GM12878 (cell line): ENCODE data around the gene TMEM120B. TPM values are rescaled to one million over a fixed set of nuclear protein-coding genes. Genes with fewer than 3 reads are reported as not detected.

Experiments used
- ATAC-seq: fragments of 200-7000 bp; cut with Tn5 transposase; 3 replicates; pipeline ENCODE4 v1.9.1; 2020; ENCODE audit warnings: mild to moderate bottlenecking, moderate library complexity
- BruUV-seq: library from RNA; stranded (reverse); fragments of 400-500 nt; replicated peaks from 2 replicates; lab custom pipeline; 2021; lab: Mats Ljungman, UMichigan
- CTCF ChIA-PET: fragments of 300-600 bp; sonication (Branson Sonifier 250); formaldehyde crosslinking; extraction: SDS; loops from one replicate; lab custom pipeline; 2021; ENCODE audit warnings: inconsistent platforms; lab: Yijun Ruan, JAX
- POLR2A ChIA-PET: fragments of 350-600 bp; formaldehyde crosslinking; extraction: SDS; loops from one replicate; lab custom pipeline; 2021; ENCODE audit warnings: inconsistent platforms; lab: Charles Lee
- RAD21 ChIA-PET: fragments of 300-600 bp; sonication (Branson Sonifier 250); formaldehyde crosslinking; loops from one replicate; lab custom pipeline; 2023; ENCODE audit warnings: antibody characterized with exemption; ENCODE audit not compliant: unreplicated experiment; lab: Charles Lee
- SMC1A ChIA-PET: fragments of 300-600 bp; sonication (Branson Sonifier 250); formaldehyde crosslinking; loops from one replicate; lab custom pipeline; 2023; ENCODE audit not compliant: unreplicated experiment, uncharacterized antibody; lab: Charles Lee
- DNase-seq: peaks from one replicate; pipeline ENCODE4 v3.0.0-alpha.2; 2011; ENCODE audit warnings: low read depth, low spot score
- FAIRE-seq: peaks from 3 replicates; lab custom pipeline; 2011; peaks lifted over from hg19 to GRCh38; lab: Jason Lieb, UNC
- H2AFZ ChIP-seq: 2 replicates; pipeline ENCODE4 v1.6.0; 2011; ENCODE audit warnings: low read depth, low read length, control low read depth; ENCODE audit not compliant: control insufficient read depth
- H3K27ac ChIP-seq: 2 replicates; pipeline ENCODE4 v1.5.1; 2011; ENCODE audit warnings: control low read depth; ENCODE audit not compliant: control insufficient read depth, insufficient read depth
- H3K27me3 ChIP-seq, 2 experiments: replicated peaks in 1 of 2; 2 replicates each; pipeline versions ENCODE4 v1.6.0 to v1.6.1; 2011; ENCODE audit warnings: low read length in 1 of 2; ENCODE audit not compliant: control insufficient read depth in 2 of 2, insufficient read depth in 2 of 2
- H3K36me3 ChIP-seq, 2 experiments: 2 replicates each; pipeline ENCODE4 v1.5.1; 2011; ENCODE audit warnings: low read length in 1 of 2; ENCODE audit not compliant: control insufficient read depth in 2 of 2, insufficient read depth in 2 of 2
- H3K4me1 ChIP-seq: 2 replicates; pipeline ENCODE4 v1.6.1; 2011; ENCODE audit warnings: mild to moderate bottlenecking, low read length, moderate library complexity, mixed read lengths; ENCODE audit not compliant: control insufficient read depth, insufficient read depth
- H3K4me2 ChIP-seq: 2 replicates; pipeline ENCODE4 v1.6.0; 2011; ENCODE audit warnings: control low read depth; ENCODE audit not compliant: control insufficient read depth, insufficient read depth
- H3K4me3 ChIP-seq: fragments of 200-600 bp; sonication (generic); 2 replicates; pipeline ENCODE4 v1.5.1; 2016
- H3K79me2 ChIP-seq: 2 replicates; pipeline ENCODE4 v1.6.0; 2011; ENCODE audit warnings: low read length; ENCODE audit not compliant: control insufficient read depth, insufficient read depth
- H3K9ac ChIP-seq: 2 replicates; pipeline ENCODE4 v1.8.0; 2011; ENCODE audit warnings: low read length, control low read depth, mixed read lengths; ENCODE audit not compliant: control insufficient read depth, insufficient read depth
- H3K9me3 ChIP-seq: replicated peaks from 3 replicates; pipeline ENCODE4 v1.5.1; 2011; ENCODE audit warnings: mild to moderate bottlenecking, low read length; ENCODE audit not compliant: control insufficient read depth, insufficient read depth
- H4K20me1 ChIP-seq: 2 replicates; pipeline ENCODE4 v1.6.0; 2011; ENCODE audit not compliant: control insufficient read depth, insufficient read depth
- BACH1 ChIP-seq: fragments of 450-650 bp; IDR thresholded peaks from 2 replicates; pipeline ENCODE4 v1.6.1; 2017; ENCODE audit warnings: mild to moderate bottlenecking, borderline replicate concordance
- GATAD2B ChIP-seq: fragments of 450-650 bp; conservative IDR thresholded peaks from 2 replicates; pipeline ENCODE4 v1.6.1; 2017; ENCODE audit warnings: low read depth, mild to moderate bottlenecking, moderate library complexity
- IRF4 ChIP-seq: IDR thresholded peaks from 2 replicates; pipeline ENCODE4 v1.6.1; 2011; ENCODE audit warnings: low read depth, low read length
- KDM1A ChIP-seq: fragments of 200-600 bp; sonication (generic); IDR thresholded peaks from 2 replicates; pipeline ENCODE4 v1.6.1; 2016; ENCODE audit warnings: borderline replicate concordance
- MEF2B ChIP-seq: fragments of 450-650 bp; IDR thresholded peaks from 2 replicates; pipeline ENCODE4 v1.6.1; 2018; ENCODE audit warnings: mild to moderate bottlenecking, moderate library complexity; ENCODE audit not compliant: partially characterized antibody, poor library complexity, severe bottlenecking
- NFIC ChIP-seq: IDR thresholded peaks from 2 replicates; pipeline ENCODE4 v1.6.1; 2012; ENCODE audit warnings: low read depth, mild to moderate bottlenecking, inconsistent platforms, low read length, moderate library complexity
- POLR2A ChIP-seq: IDR thresholded peaks from 2 replicates; pipeline ENCODE4 v1.6.1; 2011; ENCODE audit warnings: low read depth, mild to moderate bottlenecking, low read length
- SIN3A ChIP-seq: IDR thresholded peaks from 2 replicates; pipeline ENCODE4 v1.6.1; 2012; ENCODE audit warnings: low read depth, low read length, improper control_type of control experiment
- SREBF1 ChIP-seq: IDR thresholded peaks from 2 replicates; pipeline ENCODE4 v1.6.1; 2012; ENCODE audit warnings: mild to moderate bottlenecking, low read length
- ZNF217 ChIP-seq: fragments of 450-650 bp; IDR thresholded peaks from 2 replicates; pipeline ENCODE4 v1.6.1; 2017; ENCODE audit warnings: antibody characterized with exemption, mild to moderate bottlenecking
- whole genome bisulfite sequencing: methylation state at CpG from one replicate; pipeline ENCODE4 v1.1.6; 2016; ENCODE audit warnings: low lambda C conversion rate; ENCODE audit not compliant: insufficient replicate concordance, insufficient coverage; ENCODE audit errors: missing lambda C conversion rate; 5-methylcytosine and 5-hydroxymethylcytosine counted together
- in situ Hi-C: fragments of 300-500 bp; cut with MboI; formaldehyde crosslinking; loops from 9 replicates; pipeline ENCODE4 v1.14.3; 2018; ENCODE audit warnings: mixed read lengths
- intact Hi-C: fragments of 100-400 bp; cut with micrococcal nuclease; formaldehyde crosslinking; loops from one replicate; pipeline ENCODE4 v1.14.2; 2022; ENCODE audit not compliant: unreplicated experiment
- polyA plus RNA-seq, 11 experiments: library from polyadenylated mRNA; depleted of rRNA in 4 of 11; unstranded in 6 of 11; stranded (reverse) in 5 of 11; fragments of >200 nt; fragmentation: Nextera tagmentation in 4 of 11; fragmentation: Illumina TruSeq in 1 of 11; extraction: Ambion mirVana in 4 of 11; extraction: Trizol in 1 of 11; gene quantifications; 1 replicate in 1 of 11; 2 replicates in 10 of 11; pipeline versions ENCODE4 v1.2.1 to v1.2.3, GENCODE V29; 2011 to 2016; ENCODE audit warnings: inconsistent platforms in 2 of 11, missing spikeins in 2 of 11, low read depth in 1 of 11
- total RNA-seq, 4 experiments: library from RNA; depleted of rRNA in 3 of 4; stranded (reverse); fragments of >200 nt in 3 of 4; fragmentation: Illumina TruSeq in 1 of 4; extraction: Trizol in 1 of 4; gene quantifications; 2 replicates each; pipeline versions ENCODE4 v1.2.1 to v1.2.3, GENCODE V29; 2013 to 2021
- TF ChIP-seq, protein P1 (sequence below): IDR thresholded peaks from 2 replicates; pipeline ENCODE4 v1.6.1; 2012; ENCODE audit warnings: mild to moderate bottlenecking, low read depth, low read length
- TF ChIP-seq, protein P2 (sequence below): fragments of 450-650 bp; IDR thresholded peaks from 2 replicates; pipeline ENCODE4 v1.6.1; 2016; ENCODE audit warnings: mild to moderate bottlenecking, moderate library complexity, borderline replicate concordance
- TF ChIP-seq, protein P3 (sequence below): fragments of 450-650 bp; formaldehyde crosslinking; IDR thresholded peaks from 2 replicates; pipeline ENCODE4 v1.4.0; 2020; ENCODE audit warnings: mild to moderate bottlenecking, moderate library complexity

The TMEM120B gene
- total and polyA plus RNA-seq, 10 of the 15 experiments (the other 5 are each of a cell fraction or from before 2014, with no cell fraction given), result 4.0 to 26.2 (median 9.2) TPM

DNA sequence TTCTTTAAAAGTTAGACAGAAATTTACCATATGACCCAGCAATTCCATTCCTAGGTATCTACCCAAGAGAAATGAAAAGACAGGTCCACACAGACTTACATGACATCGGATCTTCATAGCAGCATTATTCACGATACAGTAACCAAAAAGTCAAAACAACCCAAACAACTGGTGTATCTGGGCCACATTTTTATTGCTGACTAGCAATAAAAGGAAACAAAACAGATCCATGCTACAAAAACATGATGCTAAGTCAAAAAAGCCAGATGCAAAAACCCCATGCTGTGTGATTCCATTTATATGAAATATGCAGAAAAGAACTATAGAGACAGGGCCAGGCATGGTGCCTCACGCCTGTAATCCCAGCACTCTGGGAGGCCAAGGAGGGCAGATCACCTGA is 12.9 kb downstream of the TMEM120B start:
- ChIA-PET POLR2A (interaction anchor here (0.7 kb wide), 1 partner anchor 14 kb away, joined by 3 read pairs; no protein-coding TSS in a partner anchor), SMC1A (interaction anchor here (1.1 kb wide), 1 partner anchor 13 kb away, joined by 5 read pairs; the partner anchor contains the start of gene TMEM120B), CTCF (no interaction called here), RAD21 (no interaction called here)
- no peak for FAIRE-seq
- H3K4me3 ChIP-seq, result no peak overlapping the region
- intact Hi-C loops, result no loop called here
- H3K27ac ChIP-seq, result no peak overlapping the region
- H3K79me2 ChIP-seq, result no peaks in the 10 kb centered on the region
- H3K36me3 ChIP-seq, result no peaks in the 10 kb centered on the region; a peak in 1 of 4 replicates
- no peak for DNase-seq
- no peak overlapping the region for H3K4me2 ChIP-seq
- BruUV-seq, result no TSS peak
- H2AFZ ChIP-seq, result no peak overlapping the region
- H3K9ac ChIP-seq, result no peak overlapping the region
- no peaks in the 10 kb centered on the region for H3K4me1 ChIP-seq
- H3K9me3 ChIP-seq, result no peaks in the 10 kb centered on the region
- no peak for ATAC-seq
- no peaks in the 10 kb centered on the region for H4K20me1 ChIP-seq
- in situ Hi-C loops, result no loop called here
- 94% methylated on average over 3 of the region's 3 CpGs for WGBS
- no peaks in the 10 kb centered on the region for H3K27me3 ChIP-seq
- TF ChIP-seq IRF4, result no peak
- TF ChIP-seq GATAD2B, result no peak
- TF ChIP-seq SIN3A, result no peak
- TF ChIP-seq ZNF217, result no peak
- TF ChIP-seq MEF2B, result no peak
- TF ChIP-seq SREBF1, result no peak
- TF ChIP-seq POLR2A, result no peak
- TF ChIP-seq, protein P1, sequence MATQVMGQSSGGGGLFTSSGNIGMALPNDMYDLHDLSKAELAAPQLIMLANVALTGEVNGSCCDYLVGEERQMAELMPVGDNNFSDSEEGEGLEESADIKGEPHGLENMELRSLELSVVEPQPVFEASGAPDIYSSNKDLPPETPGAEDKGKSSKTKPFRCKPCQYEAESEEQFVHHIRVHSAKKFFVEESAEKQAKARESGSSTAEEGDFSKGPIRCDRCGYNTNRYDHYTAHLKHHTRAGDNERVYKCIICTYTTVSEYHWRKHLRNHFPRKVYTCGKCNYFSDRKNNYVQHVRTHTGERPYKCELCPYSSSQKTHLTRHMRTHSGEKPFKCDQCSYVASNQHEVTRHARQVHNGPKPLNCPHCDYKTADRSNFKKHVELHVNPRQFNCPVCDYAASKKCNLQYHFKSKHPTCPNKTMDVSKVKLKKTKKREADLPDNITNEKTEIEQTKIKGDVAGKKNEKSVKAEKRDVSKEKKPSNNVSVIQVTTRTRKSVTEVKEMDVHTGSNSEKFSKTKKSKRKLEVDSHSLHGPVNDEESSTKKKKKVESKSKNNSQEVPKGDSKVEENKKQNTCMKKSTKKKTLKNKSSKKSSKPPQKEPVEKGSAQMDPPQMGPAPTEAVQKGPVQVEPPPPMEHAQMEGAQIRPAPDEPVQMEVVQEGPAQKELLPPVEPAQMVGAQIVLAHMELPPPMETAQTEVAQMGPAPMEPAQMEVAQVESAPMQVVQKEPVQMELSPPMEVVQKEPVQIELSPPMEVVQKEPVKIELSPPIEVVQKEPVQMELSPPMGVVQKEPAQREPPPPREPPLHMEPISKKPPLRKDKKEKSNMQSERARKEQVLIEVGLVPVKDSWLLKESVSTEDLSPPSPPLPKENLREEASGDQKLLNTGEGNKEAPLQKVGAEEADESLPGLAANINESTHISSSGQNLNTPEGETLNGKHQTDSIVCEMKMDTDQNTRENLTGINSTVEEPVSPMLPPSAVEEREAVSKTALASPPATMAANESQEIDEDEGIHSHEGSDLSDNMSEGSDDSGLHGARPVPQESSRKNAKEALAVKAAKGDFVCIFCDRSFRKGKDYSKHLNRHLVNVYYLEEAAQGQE, result no peak
- TF ChIP-seq, protein P2, sequence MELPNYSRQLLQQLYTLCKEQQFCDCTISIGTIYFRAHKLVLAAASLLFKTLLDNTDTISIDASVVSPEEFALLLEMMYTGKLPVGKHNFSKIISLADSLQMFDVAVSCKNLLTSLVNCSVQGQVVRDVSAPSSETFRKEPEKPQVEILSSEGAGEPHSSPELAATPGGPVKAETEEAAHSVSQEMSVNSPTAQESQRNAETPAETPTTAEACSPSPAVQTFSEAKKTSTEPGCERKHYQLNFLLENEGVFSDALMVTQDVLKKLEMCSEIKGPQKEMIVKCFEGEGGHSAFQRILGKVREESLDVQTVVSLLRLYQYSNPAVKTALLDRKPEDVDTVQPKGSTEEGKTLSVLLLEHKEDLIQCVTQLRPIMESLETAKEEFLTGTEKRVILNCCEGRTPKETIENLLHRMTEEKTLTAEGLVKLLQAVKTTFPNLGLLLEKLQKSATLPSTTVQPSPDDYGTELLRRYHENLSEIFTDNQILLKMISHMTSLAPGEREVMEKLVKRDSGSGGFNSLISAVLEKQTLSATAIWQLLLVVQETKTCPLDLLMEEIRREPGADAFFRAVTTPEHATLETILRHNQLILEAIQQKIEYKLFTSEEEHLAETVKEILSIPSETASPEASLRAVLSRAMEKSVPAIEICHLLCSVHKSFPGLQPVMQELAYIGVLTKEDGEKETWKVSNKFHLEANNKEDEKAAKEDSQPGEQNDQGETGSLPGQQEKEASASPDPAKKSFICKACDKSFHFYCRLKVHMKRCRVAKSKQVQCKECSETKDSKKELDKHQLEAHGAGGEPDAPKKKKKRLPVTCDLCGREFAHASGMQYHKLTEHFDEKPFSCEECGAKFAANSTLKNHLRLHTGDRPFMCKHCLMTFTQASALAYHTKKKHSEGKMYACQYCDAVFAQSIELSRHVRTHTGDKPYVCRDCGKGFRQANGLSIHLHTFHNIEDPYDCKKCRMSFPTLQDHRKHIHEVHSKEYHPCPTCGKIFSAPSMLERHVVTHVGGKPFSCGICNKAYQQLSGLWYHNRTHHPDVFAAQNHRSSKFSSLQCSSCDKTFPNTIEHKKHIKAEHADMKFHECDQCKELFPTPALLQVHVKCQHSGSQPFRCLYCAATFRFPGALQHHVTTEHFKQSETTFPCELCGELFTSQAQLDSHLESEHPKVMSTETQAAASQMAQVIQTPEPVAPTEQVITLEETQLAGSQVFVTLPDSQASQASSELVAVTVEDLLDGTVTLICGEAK, result no peak
- TF ChIP-seq, protein P3, sequence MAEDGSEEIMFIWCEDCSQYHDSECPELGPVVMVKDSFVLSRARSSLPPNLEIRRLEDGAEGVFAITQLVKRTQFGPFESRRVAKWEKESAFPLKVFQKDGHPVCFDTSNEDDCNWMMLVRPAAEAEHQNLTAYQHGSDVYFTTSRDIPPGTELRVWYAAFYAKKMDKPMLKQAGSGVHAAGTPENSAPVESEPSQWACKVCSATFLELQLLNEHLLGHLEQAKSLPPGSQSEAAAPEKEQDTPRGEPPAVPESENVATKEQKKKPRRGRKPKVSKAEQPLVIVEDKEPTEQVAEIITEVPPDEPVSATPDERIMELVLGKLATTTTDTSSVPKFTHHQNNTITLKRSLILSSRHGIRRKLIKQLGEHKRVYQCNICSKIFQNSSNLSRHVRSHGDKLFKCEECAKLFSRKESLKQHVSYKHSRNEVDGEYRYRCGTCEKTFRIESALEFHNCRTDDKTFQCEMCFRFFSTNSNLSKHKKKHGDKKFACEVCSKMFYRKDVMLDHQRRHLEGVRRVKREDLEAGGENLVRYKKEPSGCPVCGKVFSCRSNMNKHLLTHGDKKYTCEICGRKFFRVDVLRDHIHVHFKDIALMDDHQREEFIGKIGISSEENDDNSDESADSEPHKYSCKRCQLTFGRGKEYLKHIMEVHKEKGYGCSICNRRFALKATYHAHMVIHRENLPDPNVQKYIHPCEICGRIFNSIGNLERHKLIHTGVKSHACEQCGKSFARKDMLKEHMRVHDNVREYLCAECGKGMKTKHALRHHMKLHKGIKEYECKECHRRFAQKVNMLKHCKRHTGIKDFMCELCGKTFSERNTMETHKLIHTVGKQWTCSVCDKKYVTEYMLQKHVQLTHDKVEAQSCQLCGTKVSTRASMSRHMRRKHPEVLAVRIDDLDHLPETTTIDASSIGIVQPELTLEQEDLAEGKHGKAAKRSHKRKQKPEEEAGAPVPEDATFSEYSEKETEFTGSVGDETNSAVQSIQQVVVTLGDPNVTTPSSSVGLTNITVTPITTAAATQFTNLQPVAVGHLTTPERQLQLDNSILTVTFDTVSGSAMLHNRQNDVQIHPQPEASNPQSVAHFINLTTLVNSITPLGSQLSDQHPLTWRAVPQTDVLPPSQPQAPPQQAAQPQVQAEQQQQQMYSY, result no peak
- TF ChIP-seq BACH1, result no peak
- no peak for TF ChIP-seq KDM1A
- no peak for TF ChIP-seq NFIC
